ENCODE data around the gene GPR132.
"Not testable (repeated sequence)": the region's sequence is repeated elsewhere in the genome, so short reads cannot be mapped to it uniquely, and the experiment has no call there.

GPR132 gene, protein sequence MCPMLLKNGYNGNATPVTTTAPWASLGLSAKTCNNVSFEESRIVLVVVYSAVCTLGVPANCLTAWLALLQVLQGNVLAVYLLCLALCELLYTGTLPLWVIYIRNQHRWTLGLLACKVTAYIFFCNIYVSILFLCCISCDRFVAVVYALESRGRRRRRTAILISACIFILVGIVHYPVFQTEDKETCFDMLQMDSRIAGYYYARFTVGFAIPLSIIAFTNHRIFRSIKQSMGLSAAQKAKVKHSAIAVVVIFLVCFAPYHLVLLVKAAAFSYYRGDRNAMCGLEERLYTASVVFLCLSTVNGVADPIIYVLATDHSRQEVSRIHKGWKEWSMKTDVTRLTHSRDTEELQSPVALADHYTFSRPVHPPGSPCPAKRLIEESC

DNA sequence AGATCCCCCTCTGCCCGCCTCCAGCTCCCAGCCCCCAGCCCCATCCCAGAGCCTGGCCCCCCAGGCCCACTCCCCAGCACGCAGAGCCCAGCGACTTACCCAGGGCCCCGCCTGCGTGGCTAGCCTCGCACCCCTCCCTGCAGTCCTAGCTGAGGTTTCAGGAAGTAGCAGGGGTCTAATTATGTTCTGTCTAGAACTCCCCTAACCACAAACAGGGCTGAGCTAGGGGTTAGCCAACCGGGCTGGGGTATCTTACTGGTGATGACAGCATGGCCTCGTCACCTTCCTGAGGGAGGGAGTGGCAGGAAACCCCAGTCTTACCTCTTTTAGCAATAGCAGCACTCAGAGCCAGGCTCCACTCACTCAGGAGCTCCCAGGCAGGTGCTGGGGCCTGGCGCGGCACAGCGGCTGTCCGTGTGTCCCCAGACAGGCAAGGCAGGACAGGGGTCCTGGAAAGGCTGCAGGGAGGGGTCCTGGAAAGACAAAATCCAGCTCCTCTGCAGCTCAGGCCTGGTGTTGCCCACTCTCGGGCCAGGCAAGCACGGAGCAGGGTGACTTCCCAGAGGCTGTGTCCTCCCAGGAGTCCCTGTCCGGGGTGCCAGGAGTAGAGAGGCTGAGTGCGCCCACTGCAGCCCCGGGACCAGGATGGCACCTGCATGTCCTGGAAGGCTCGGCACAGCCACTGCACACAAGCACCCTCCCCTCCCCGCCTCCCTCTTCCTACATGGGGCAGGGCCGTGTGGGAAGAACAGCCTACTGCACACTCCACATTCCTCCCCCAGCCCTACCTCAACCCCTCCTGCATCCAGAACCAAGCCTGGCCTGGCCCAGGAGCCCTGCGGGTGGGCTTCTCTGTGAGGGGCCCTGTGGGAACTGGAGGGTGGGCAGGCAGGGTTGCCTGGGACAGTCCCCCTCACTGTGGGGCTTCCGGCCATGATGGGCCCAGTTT is at the start of gene GPR132:
Gene GPR132, minus strand, starts transcription at position 151 of the 949 bp plus-strand sequence. CDS start 10,010 bp downstream, outside the sequence.
- CTCF ChIA-PET: interaction anchor here (0.9 to 2.2 kb wide), 2 partner anchors 20 to 25 kb away, joined by 3 to 8 read pairs; no protein-coding TSS in a partner anchor
- TF ChIP-seq, protein P1, sequence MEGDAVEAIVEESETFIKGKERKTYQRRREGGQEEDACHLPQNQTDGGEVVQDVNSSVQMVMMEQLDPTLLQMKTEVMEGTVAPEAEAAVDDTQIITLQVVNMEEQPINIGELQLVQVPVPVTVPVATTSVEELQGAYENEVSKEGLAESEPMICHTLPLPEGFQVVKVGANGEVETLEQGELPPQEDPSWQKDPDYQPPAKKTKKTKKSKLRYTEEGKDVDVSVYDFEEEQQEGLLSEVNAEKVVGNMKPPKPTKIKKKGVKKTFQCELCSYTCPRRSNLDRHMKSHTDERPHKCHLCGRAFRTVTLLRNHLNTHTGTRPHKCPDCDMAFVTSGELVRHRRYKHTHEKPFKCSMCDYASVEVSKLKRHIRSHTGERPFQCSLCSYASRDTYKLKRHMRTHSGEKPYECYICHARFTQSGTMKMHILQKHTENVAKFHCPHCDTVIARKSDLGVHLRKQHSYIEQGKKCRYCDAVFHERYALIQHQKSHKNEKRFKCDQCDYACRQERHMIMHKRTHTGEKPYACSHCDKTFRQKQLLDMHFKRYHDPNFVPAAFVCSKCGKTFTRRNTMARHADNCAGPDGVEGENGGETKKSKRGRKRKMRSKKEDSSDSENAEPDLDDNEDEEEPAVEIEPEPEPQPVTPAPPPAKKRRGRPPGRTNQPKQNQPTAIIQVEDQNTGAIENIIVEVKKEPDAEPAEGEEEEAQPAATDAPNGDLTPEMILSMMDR (IDR thresholded peaks at IDR 0.05; ENCODE audit: insufficient read depth, low read length, missing control alignments): no peak
- POLR2A ChIA-PET: no interaction called here

DNA sequence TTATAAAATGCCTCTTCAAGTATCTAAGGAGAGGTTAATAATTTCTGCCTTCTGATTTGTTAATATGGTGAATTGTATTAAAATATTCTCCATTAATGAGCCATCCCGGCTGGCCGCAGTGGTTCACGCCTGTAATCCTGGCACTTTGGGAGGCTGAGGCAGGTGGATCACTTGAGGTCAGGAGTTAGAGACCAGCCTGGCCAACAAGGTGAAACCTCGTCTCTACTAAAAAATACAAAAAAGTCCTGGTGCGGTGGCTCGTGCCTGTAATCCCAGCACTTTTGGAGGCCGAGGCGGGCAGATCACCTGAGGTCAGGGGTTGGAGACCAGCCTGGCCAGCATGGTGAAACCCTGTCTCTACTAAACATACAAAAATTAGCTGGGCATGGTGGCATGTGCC is 44.0 kb upstream of the GPR132 start:
- H3K4me3 ChIP-seq (ENCODE audit: low read depth, low read length); POLR2A ChIA-PET; DNase-seq (ENCODE audit: low read depth, low spot score): not testable (repeated sequence)
- CTCF ChIA-PET: interaction anchor here (1.9 kb wide), 1 partner anchor 15 kb away, joined by 6 read pairs; no protein-coding TSS in a partner anchor

More for the DNA sequence above, at the start of gene GPR132:
- no peak within 1 kb of the TSS for H3K4me3 ChIP-seq (ENCODE audit: low read depth, low read length)
- no peak for DNase-seq (ENCODE audit: low read depth, low spot score)

DNA sequence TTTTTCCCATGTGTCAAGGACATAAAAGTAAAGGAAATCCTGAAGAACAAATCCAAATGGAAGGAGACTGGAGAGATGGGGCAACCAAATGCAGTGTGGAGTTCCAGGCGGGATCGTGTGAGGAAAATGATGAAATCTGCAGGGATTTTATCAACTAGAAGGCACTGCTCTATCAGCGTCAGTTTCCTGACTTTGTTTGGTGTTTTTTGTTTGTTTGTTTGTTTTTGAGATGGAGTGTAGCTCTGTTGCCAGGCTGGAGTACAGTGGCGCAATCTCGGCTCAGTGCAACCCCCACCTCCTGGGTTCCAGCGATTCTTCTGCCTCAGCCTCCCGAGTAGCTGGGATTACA is 43.3 kb upstream of the GPR132 start:
- DNase-seq (ENCODE audit: low read depth, low spot score): no peak
- TF ChIP-seq, protein P1 (IDR thresholded peaks at IDR 0.05; ENCODE audit: insufficient read depth, low read length, missing control alignments): no peak
- no peak overlapping the region for H3K4me3 ChIP-seq (ENCODE audit: low read depth, low read length)
- CTCF ChIA-PET: interaction anchor here (1.0 to 1.9 kb wide), 3 partner anchors 11 to 22 kb away, joined by 3 to 6 read pairs (median 4); no protein-coding TSS in a partner anchor
- POLR2A ChIA-PET: no interaction called here

DNA sequence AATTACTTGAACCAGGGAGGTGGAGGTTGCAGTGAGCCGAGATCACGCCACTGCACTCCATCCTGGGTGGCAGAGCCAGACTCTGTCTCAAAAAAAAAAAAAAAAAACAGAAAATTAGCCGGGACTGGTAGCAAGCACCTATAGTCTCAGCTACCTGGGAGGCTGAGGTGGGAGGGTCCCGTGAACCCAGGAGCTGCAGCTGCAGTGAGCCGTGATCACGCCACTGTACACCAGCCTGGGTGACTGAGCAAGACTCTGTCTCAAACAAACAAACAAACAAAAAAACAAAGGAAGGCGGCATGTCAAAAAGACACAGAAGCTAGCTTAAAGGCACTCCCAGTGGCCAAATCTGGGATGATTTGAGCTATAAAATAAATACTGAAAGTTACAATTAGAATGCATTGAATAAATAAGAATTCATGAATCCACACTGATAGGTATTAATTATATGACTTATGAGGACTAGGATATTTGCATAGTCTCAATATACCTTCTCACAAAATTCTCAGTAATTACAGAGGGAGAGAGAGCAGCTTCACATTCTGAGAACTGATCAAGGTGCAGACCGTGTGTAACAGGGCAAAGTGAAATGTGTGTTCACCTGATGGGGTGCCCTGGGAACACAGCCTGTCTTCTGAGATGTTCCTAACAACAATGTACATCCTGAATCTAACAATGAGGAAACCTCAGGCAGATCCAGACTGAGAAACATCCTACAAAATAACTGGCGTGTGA is 42.7 kb upstream of the GPR132 start:
- TF ChIP-seq, protein P1 (IDR thresholded peaks at IDR 0.05; ENCODE audit: insufficient read depth, low read length, missing control alignments): no peak
- CTCF ChIA-PET: interaction anchor here (0.9 to 1.9 kb wide), 4 partner anchors 12 to 21 kb away, joined by 3 to 7 read pairs (median 5); no protein-coding TSS in a partner anchor
- no peak overlapping the region for H3K4me3 ChIP-seq (ENCODE audit: low read depth, low read length)
- POLR2A ChIA-PET: no interaction called here
- no peak for DNase-seq (ENCODE audit: low read depth, low spot score)

DNA sequence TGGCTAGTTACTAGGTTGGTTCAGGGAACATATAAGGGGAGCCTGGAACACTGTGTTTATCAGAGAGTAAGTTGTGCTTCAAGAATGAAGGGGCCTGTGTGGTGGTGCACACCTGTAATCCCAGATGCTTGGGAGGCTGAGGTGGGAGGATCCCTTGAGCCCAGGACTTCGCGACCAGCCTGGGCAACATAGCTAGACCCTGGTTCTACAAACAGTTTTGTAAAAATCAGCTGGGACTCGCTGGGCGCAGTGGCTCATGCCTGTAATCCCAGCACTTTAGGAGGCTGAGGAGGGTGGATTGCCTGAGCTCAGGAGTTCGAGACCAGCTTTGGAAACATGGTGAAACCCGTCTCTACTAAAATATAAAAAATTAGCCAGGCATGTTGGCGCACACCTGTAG is 42.1 kb upstream of the GPR132 start:
- POLR2A ChIA-PET: no interaction called here
- no peak for DNase-seq (ENCODE audit: low read depth, low spot score)
- no peak overlapping the region for H3K4me3 ChIP-seq (ENCODE audit: low read depth, low read length)
- TF ChIP-seq, protein P1 (IDR thresholded peaks at IDR 0.05; ENCODE audit: insufficient read depth, low read length, missing control alignments): no peak
- CTCF ChIA-PET: interaction anchor here (0.9 to 1.9 kb wide), 4 partner anchors 13 to 20 kb away, joined by 3 to 7 read pairs (median 5); no protein-coding TSS in a partner anchor

DNA sequence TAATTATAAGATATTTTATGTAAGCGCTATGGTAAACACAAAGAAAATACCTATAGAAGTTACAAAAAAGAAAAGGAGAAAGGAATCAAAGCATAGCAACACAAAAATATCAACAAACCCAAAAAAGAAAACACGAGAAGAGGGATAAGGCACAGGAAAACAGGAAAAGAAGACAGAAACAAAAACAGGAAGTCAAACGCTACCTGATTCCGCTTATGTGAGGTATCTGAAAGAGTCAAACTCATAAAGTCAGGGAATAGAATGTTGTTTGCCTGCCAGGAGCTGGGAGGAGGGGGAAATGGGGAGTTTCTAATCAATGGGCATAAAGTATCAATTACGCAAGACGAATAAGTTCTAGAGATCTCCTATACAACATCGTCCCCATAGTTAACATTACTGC is 39.9 kb upstream of the GPR132 start:
- CTCF ChIA-PET: interaction anchor here (1.0 to 5.0 kb wide), 4 partner anchors 11 to 98 kb away, joined by 3 to 23 read pairs (median 4); no protein-coding TSS in a partner anchor
- H3K4me3 ChIP-seq (ENCODE audit: low read depth, low read length): no peak overlapping the region
- TF ChIP-seq, protein P1 (IDR thresholded peaks at IDR 0.05; ENCODE audit: insufficient read depth, low read length, missing control alignments): no peak
- DNase-seq (ENCODE audit: low read depth, low spot score): no peak
- POLR2A ChIA-PET: no interaction called here

Measured in AG04449 (cell line).